Fibroblast of the conjunctiva (primary cell): ENCODE data around the gene PLCL2.
"Not testable (repeated sequence)": the region's sequence is repeated elsewhere in the genome, so short reads cannot be mapped to it uniquely, and the experiment has no call there.

ENCODE experiments used
- DNase-seq: peaks from one replicate; pipeline ENCODE4 v3.0.0-alpha.2; 2010; ENCODE audit warnings: low read depth

The PLCL2 gene

DNA sequence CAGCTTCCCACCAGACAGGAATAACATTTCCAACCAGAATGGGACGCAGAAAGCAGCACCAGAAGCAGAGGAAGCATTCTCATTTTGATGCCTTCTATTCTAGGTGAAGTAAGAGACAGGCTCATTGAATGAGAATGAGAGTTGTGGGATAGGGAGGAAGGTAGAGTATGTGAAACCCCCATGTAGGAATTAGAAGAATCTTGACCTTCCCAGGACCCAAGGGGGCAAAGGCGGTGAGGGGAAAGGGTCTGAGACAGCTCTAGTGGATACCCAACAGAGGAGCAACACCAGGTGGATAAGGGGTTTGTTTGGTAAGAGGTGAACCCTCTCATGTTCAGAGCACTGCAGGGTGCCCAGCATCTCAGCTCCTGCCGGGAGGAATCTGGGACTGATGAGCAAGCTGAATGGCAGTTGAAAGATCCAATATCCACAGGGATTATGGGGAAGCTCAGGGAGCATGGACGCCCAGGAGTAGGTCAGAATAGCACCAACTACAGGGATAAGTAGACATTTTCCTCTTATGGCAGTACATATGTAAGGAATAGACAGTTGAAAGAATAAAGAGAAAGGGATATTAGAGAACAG, 77.0 kb downstream of the PLCL2 start:
- DNase-seq = no peak

DNA sequence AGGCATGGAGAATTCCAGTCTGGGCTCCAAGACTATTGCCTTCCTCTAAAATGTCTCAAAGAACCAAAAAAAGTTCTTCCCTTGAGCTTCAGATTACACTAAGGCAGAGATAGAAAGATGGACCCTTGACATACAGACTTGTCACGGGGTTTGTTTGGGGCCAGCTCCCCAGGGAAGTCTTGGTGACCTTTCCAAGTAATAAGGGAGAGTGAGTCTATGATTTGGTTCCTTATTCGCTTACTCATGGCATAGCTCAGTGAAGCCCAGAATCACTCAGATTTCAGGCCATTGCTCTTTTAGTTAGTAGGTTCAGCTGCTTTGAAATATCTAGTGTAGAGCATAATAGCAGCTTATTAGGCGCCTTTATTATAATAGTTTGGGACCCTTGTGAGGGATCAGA, 90.3 kb downstream of the PLCL2 start:
- DNase-seq = peak; percentile 8

DNA sequence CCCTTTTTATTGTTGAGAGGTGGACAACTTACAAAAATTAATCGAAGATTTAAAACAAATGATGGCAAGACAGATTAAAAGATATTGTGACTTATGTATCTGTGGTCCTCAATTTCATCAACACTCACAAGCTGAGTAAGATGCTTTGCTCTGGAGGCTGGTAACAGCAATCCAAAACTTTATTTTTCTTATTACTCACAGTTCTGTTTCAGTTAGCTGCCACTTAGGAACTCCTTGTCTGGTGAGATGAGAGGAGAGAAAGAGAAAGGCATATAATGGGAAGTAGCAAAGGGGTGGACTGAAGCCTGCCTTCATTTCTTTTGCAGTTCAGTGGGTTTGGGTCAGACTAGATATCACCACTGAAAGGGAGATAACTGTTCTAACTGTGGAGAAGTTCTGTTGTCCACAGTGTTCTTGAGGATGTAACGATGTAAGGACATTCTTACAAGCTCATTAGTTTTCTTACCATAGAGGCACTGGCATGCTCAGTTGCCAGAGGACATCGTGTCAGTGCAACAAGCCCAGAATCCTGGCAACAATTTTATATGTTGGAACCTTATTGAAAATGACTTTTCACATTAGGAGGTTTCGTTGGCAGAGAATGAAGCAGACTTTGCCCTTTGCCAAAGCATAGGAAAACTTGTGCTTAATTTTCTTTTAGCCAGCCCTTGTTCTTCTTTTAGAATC, 93.6 kb downstream of the PLCL2 start:
- DNase-seq = no peak

DNA sequence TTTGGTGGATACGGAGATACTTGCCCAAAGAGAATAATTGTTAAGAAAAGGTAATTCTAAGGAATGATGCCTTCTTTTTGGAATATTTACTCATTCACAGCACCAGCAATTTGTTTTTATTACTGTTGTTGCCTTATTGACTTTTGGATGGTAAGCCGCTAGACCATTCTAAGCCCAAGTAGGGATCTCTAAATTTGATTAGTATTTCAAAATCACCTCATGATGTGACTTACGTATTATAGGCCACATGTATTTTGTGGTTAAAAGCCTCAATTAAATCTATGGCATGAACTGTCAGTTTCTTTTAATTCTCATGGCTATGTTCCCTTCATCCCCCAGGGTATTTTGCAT, 94.1 kb downstream of the PLCL2 start:
- DNase-seq = no peak

DNA sequence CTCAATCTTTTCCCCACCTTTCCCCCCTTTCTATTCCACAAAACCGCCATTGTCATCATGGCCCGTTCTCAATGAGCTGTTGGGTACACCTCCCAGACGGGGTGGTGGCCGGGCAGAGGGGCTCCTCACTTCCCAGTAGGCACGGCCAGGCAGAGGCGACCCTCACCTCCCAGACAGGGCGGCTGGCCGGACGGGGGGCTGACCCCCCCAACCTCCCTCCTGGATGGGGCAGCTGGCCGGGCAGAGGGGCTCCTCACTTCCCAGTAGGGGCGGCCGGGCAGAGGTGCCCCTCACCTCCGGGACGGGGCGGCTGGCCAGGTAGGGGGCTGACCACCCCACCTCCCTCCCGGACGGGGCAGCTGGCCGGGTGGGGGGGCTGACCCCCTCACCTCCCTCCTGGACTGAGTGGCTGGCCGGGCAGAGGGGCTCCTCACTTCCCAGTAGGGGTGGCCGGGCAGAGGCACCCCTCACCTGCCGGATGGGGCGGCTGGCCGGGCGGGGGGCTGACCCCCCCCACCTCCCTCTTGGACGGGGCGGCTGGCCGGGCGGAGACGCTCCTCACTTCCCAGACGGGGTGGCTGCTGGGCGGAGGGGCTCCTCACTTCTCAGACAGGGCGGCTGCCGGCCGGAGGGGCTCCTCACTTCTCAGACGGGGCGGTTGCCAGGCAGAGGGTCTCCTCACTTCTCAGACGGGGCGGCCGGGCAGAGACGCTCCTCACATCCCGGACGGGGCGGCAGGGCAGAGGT, 95.2 kb downstream of the PLCL2 start:
- not testable (repeated sequence) for DNase-seq

DNA sequence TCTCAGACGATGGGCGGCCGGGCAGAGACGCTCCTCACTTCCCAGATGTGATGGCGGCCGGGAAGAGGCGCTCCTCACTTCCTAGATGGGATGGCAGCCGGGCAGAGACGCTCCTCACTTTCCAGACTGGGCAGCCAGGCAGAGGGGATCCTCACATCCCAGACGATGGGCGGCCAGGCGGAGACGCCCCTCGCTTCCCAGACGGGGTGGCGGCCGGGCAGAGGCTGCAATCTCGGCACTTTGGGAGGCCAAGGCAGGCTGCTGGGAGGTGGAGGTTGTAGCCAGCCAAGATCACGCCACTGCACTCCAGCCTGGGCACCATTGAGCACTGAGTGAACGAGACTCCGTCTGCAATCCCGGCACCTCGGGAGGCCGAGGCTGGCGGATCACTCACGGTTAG, 95.8 kb downstream of the PLCL2 start:
- DNase-seq = not testable (repeated sequence)

DNA sequence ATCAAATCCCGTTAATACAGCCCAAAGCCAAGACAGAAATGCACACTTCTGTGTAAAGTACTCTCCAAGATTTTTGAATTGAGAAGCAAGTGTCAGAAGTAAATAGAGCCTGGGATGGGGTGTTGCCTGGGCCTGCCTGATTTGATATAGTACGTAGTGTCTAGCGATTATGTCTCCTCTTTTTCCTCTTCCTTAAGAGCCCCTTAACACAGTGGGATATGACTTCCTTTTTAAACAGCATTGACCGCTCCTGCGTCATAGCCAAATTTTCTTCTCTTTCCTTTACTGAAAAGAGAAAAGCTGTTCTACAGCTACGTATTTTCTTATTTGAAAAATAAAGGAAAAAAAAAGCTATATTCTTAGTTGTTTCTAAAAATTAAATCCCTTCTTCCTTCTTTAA, 97.7 kb downstream of the PLCL2 start:
- DNase-seq = no peak

DNA sequence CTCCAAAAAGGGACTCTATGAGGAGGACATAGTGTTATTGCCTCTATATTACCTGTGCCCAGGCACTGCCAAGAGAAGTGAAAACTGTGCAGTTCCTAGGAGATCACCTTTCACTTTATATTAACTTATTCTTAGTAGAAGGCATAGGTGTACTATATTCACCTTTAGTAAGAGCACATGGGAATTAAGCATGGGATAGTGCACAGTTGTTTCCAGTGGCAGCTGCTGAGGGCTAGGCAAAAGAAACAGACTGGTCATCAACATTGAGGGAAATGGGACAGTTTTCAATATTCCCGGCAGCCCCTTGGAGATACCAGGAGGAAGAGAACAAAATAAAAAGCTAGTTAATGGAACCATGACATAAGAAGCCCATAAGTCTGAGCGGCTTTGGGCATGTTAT, 100.9 kb downstream of the PLCL2 start:
- no peak for DNase-seq

DNA sequence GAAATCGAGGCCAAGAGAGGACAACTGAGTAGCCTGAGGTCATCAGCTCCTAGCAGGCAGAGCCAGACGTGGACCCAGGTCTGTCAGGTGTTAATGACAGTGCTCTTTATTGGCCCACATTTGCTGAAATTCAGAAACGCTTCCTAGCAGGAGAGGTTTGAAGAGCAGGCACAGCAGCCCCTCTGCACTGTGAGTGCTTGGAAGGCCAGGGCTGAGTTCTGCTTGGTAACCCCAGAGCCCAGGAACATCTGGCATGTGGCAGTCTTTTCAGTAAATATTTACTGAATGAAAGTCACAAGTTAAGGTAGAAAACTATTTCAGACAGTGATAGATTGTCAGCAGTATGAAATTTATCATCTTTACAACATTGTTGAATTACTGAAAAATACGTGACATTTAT, 102.4 kb downstream of the PLCL2 start:
- DNase-seq = no peak

DNA sequence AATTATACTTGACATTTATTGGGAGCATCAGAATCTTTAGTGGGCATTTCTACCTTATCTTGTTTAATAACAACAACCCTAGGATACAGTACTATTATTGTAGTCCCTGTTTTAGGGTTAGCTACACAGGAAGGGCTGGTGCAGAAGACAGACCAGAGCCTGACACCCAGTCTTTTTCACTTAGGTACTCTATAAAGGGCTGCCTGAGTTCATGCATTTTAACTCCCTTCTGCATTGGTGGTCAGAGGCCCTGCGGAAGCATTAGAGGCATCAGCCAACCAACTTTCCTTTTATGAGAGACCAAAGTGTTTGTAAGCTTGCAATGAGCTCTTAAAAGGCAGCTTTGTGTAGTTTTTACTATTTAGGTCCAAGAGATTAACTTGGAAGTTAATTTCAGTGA, 105.4 kb downstream of the PLCL2 start:
- no peak for DNase-seq

DNA sequence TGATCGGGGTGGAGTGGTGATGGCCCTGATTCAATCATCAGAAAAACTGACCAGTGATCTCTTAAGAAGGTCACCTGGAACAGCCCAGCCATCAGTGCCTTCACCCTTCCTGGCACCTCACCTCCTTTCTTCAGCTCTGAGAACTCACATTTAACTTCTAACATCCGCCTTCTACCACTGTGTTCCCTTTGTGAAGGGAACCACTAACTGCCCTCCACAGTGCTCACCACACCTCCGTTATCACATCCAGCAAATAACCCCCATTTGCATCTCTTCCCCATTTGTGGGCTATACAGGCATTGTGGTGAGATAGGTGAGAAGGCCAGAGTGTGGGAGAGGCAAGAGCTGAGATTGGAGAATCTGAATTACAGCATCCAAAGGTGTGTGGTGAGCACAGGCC, 107.4 kb downstream of the PLCL2 start:
- DNase-seq = no peak

DNA sequence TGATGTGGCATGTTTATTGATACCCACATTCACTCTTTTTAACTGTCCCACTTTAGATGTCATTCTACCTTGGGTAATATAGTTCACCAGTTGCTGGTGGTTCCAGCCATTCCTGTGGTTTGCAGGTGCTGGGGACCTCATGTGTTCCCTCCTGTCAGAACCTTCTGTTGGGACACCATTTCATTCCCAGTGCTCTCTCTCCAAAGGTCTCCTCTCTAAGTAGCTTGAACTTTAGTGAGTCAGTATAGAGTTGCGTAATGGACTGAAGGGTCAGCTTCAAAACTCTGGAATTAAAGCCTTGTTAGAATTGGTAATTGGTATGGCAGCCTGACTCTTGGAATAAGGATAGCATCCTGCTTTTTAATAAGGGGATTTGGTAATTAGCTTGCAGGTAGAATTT, 108.5 kb downstream of the PLCL2 start:
- DNase-seq = peak; percentile 28

DNA sequence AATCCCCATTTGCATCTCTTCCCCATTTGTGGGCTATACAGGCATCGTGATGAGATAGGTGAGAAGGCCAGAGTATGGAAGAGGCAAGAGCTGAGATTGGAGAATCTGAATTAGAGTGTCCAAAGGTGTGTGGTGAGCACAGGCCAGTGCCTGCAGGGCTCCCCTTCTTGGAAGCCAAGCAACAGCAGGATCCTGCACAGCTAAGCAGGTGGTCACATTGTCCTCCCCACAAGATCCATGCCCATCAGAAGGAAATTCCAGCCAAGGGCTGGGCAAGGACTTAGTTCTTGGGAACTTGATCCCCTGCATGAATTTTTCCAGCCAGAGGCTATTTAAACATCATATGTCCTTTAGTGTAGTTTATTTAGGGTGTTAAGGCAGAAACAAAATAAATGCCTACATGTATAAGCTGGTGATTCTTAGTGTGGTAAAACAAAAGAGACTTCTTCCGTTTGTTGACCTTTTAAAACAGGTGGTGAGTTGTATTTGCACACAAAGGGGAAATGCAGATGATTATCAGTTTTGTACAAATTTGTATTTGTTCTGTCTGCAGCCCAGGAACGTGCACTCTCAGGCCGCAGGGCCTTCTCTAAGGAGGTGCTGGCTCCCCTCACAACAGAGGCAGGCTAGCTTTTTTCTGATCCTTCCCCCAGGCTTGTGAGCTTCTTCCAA, 110.2 kb downstream of the PLCL2 start:
- no peak for DNase-seq

DNA sequence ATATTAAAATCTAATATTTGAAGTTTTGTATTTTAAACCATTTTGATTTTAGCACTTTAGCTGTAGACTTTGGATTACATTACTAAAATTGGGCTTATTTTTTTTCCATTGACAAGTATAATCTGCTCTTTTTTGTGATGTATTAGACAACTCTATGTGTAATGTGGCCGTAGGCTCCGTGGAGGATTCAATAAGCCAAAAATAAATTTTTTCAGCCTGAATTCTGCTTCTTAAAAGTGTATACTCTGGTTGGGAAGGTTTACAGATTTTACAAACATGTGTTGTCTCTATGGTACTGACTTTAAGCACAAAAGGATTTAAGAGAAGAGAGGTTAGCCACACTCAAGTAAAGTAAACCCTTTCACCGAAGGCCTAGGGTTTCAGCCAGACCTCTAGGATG, 110.8 kb downstream of the PLCL2 start:
- no peak for DNase-seq

DNA sequence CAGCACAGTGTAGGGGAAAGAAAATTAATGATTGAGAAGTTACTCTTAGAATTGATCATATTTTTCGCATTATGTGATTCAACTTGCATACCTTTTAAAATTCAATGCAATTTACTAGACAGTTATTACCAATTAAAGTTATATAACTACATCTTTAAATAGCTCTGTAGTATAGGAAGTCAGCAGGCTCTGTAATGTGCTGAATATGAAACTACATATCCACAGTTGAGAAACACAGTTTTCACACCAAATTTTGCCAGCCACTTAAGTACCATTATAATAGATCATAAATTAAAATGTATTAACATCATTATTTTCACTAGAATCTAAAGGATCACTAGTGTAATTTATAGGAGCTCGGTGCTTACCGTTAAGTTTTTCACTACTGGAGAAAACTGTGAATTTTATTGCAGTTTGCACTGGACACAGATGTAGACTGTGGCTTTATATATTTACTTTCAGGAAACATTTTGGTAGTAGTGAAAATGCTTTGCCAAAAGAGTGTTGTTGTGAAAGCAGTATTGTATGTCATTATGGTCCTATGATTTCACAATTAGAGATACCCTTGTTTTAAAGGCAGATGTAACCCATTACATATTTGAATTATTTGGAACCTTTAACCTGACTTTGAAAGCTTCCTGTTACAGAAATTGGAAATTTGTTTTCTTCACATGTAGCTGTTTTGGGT, 113.6 kb downstream of the PLCL2 start:
- no peak for DNase-seq

DNA sequence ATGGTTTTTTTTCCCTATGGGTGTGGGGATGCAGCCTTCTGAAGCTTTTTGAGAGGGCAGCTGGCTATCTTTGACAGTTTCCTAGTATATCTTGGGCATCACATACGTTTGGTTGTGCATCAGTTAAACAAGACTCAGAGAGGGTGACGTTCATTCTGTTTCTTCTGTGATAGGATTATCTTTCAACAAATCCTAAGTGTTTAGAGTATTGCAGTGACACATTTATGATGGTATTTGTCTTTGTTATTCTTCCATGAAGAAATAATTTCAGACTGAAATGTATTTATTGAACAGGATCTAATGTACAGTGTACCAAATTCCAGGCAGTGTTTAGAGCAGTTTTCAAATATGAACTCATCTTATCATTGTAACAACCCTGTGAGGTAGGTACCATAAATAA, 114.4 kb downstream of the PLCL2 start:
- DNase-seq = no peak

DNA sequence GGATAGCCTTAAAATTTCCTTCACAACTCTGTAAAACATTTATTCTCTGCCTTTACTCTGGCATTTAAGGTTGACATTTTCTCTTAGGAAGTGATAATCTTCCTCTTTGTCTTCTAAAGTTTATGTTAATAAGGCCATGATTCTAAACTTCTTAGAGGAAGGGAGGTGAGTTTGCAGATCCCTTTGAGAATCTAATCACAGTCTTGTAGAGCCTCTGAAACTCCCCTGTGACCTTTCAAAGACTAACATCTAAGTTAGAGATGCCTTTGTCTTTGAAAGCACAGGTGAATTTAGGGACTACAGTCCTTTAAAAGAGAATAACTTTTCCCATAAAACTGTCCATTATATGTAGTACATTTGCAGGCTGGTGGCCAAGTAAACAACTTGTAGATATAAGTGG, 115.1 kb downstream of the PLCL2 start:
- DNase-seq = no peak

DNA sequence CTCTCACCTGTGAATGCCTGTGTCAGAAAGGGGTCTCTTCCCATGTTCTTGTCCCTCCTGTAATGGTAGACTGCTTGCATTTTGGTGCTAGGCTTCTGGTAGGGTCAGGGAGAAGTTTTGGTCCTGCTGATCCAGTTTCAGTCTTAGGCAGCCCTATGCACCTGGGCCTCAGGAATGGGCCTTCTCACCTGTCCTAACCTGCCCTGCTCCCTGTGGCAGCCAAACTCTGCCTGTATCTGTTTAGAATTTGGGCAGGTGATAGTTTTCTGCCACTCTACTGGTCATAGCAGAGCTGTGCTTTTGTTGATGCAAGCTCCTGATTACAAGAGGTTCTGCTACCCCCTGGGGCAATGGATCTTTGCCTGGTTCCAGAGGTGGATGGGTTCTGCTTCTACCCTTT, 118.7 kb downstream of the PLCL2 start:
- no peak for DNase-seq

DNA sequence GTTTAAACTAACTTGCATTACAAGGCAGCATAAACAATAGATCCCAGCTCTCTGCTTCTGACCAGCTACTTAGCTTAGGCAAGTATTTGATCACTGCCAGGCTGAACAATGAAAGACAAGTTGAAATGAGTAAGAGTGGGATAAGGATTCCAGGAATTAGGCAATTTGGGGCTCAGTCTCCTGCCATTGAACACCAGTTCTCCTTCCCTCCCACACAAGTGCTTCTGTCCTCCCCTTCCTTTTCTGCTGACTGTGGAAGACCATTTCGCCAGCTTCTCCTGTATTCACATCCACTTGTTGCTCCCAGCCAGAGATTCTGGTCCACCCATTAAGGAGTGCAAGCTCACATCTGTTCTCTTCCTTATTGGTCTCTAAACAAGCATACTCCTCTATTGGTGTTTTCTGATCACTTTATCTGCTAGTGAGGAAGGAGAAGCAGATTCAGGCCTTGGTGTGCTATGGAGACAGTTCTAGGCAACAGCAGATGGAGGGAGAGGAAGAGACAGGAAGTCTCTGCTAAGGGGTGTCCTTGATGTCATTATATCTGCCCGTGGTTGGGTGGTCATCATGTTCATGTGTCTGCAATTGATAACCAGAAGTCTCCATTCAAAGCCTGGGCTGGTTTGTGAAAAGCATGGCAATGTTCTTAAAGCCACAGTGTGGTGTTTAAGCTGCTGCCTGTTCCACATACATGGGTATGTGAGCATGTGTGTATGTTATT, 121.5 kb downstream of the PLCL2 start:
- no peak for DNase-seq

DNA sequence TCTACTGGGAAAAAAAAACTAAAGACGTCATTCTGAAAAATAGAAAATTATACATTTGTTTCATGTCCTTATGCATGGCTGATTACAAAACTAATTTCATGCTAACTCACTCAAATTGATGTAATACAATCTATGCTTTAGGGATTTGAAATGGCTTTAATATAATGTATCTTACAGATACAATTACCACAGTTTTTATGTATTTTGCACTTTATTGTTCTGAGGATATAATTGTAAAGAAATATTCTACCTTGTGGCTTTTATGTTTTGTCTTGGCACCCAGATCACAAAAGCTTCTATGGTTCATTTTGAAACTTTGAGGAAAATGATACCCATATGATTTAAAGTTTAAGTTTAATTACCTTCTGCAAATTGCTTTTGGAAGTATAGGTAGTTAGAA, 122.5 kb downstream of the PLCL2 start:
- no peak for DNase-seq

DNA sequence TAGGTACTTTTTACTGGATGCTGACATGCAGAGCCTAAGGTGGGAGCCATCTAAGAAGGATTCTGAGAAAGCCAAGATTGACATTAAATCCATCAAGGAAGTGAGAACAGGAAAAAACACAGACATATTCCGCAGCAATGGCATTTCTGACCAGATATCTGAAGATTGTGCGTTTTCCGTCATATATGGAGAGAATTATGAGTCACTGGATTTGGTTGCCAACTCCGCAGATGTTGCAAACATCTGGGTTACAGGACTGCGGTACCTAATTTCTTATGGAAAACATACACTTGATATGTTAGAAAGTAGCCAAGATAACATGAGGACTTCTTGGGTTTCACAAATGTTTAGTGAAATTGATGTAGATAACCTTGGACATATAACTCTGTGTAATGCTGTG, 125.1 kb downstream of the PLCL2 start:
- peak; percentile 24 for DNase-seq
